ENCODE data around the gene VCAM1.

GRCh38 chr1:100769323-100769722 is 49.8 kb downstream of the VCAM1 start:
- TF ChIP-seq POLR2A (IDR thresholded peaks at IDR 0.05), result no peak
- TF ChIP-seq CTCF (IDR thresholded peaks at IDR 0.05), result no peak
